A549 (cell line): ENCODE results near the gene CCDC188. TPM values are rescaled to one million over a fixed set of nuclear protein-coding genes. Genes with fewer than 3 reads are reported as not detected.

Experiments
- ATAC-seq, 2 experiments: fragments of 200-7000 bp in 1 of 2; fragments of >200 bp in 1 of 2; cut with Nextera tagmentation in 1 of 2; cut with Tn5 transposase in 1 of 2; 3 replicates each; pipeline versions ENCODE4 v1.8.0 to v1.9.1; 2018 to 2020; ENCODE audit warnings: mild to moderate bottlenecking in 1 of 2, moderate library complexity in 1 of 2
- CTCF ChIA-PET: fragments of 300-600 bp; sonication (Branson Sonifier 250); formaldehyde crosslinking; extraction: SDS; loops from one replicate; lab custom pipeline; 2021; ENCODE audit warnings: antibody characterized with exemption, inconsistent platforms; lab: Yijun Ruan, JAX
- POLR2A ChIA-PET: fragments of 350-600 bp; formaldehyde crosslinking; extraction: SDS; loops from one replicate; lab custom pipeline; 2021; ENCODE audit warnings: antibody characterized with exemption, inconsistent platforms; lab: Yijun Ruan, JAX
- DNase-seq, 2 experiments: peaks; one replicate each; pipeline versions ENCODE4 v3.0.0 to v3.0.0-alpha.2; 2011 to 2016; ENCODE audit warnings: low read depth in 1 of 2, low spot score in 1 of 2
- FAIRE-seq: peaks from 2 replicates; lab custom pipeline; 2011; peaks lifted over from hg19 to GRCh38; lab: Jason Lieb, UNC
- H3K27ac ChIP-seq, 2 experiments: fragments of >200 bp; sonication (Bioruptor Twin); formaldehyde crosslinking; 3 replicates each; pipeline ENCODE4 v1.5.1; 2016 to 2017
- H3K4me1 ChIP-seq: fragments of >200 bp; sonication (Bioruptor Twin); formaldehyde crosslinking; 3 replicates; pipeline ENCODE4 v1.6.1; 2016
- H3K4me2 ChIP-seq: fragments of >200 bp; sonication (Bioruptor Twin); formaldehyde crosslinking; 3 replicates; pipeline ENCODE4 v1.6.1; 2016
- H3K4me3 ChIP-seq: fragments of >200 bp; sonication (Bioruptor Twin); formaldehyde crosslinking; 3 replicates; pipeline ENCODE4 v1.5.1; 2016
- H3K9me3 ChIP-seq: fragments of >200 bp; sonication (Bioruptor Twin); formaldehyde crosslinking; 3 replicates; pipeline ENCODE4 v1.6.1; 2016
- CBX2 ChIP-seq: fragments of 200-600 bp; sonication (generic); IDR thresholded peaks from 2 replicates; pipeline ENCODE4 v1.6.1; 2016; ENCODE audit warnings: low read depth, mild to moderate bottlenecking, borderline replicate concordance
- CBX8 ChIP-seq: fragments of 200-600 bp; sonication (generic); IDR thresholded peaks from 2 replicates; pipeline ENCODE4 v1.6.1; 2016
- CEBPB ChIP-seq, 2 experiments: fragments of >200 bp in 1 of 2; sonication (Bioruptor Twin) in 1 of 2; formaldehyde crosslinking in 1 of 2; IDR thresholded peaks; 2 replicates each; pipeline ENCODE4 v1.6.1; 2012 to 2016
- EHMT2 ChIP-seq: fragments of 200-600 bp; sonication (generic); IDR thresholded peaks from 2 replicates; pipeline ENCODE4 v1.6.1; 2016; ENCODE audit warnings: antibody characterized with exemption, low read depth, mild to moderate bottlenecking, moderate library complexity
- ESRRA ChIP-seq: fragments of 150-350 bp; IDR thresholded peaks from 2 replicates; pipeline ENCODE4 v1.6.1; 2014; ENCODE audit warnings: mild to moderate bottlenecking, low read length, borderline replicate concordance
- FOSB ChIP-seq: fragments of 250-450 bp; sonication (Bioruptor Pico); IDR thresholded peaks from 2 replicates; pipeline ENCODE4 v1.5.0; 2020; ENCODE audit warnings: mild to moderate bottlenecking, moderate library complexity
- FOSL2 ChIP-seq, 2 experiments: fragments of 450-650 bp in 1 of 2; fragments of >200 bp in 1 of 2; sonication (Bioruptor Twin) in 1 of 2; formaldehyde crosslinking; IDR thresholded peaks; 2 replicates each; pipeline versions ENCODE4 v1.5.0 to v1.6.1; 2016 to 2020; ENCODE audit warnings: mild to moderate bottlenecking in 1 of 2, moderate library complexity in 1 of 2
- FOXS1 ChIP-seq: fragments of 250-450 bp; sonication (Bioruptor Pico); IDR thresholded peaks from 2 replicates; pipeline ENCODE4 v1.5.0; 2020; ENCODE audit warnings: mild to moderate bottlenecking, moderate library complexity
- GATA3 ChIP-seq: IDR thresholded peaks from 2 replicates; pipeline ENCODE4 v1.6.1; 2012; ENCODE audit warnings: borderline replicate concordance
- HOXA7 ChIP-seq: fragments of 250-450 bp; sonication (Bioruptor Pico); IDR thresholded peaks from 2 replicates; pipeline ENCODE4 v1.5.0; 2020; ENCODE audit warnings: mild to moderate bottlenecking, moderate library complexity
- HOXB13 ChIP-seq: fragments of 250-450 bp; sonication (Bioruptor Pico); IDR thresholded peaks from 2 replicates; pipeline ENCODE4 v1.5.0; 2020; ENCODE audit warnings: low read depth, mild to moderate bottlenecking, moderate library complexity
- JUN ChIP-seq, 2 experiments: fragments of >200 bp; sonication (Bioruptor Twin); formaldehyde crosslinking; IDR thresholded peaks; 2 replicates in 1 of 2; 3 replicates in 1 of 2; pipeline ENCODE4 v1.6.1; 2016 to 2017
- KDM5A ChIP-seq: fragments of 200-600 bp; sonication (generic); IDR thresholded peaks from 2 replicates; pipeline ENCODE4 v1.6.1; 2016; ENCODE audit warnings: antibody characterized with exemption, mild to moderate bottlenecking
- MAFK ChIP-seq: fragments of 450-650 bp; IDR thresholded peaks from 2 replicates; pipeline ENCODE4 v1.6.1; 2014; ENCODE audit not compliant: partially characterized antibody
- MAX ChIP-seq: IDR thresholded peaks from 2 replicates; pipeline ENCODE4 v1.6.1; 2012
- MAZ ChIP-seq: fragments of 150-350 bp; IDR thresholded peaks from 2 replicates; pipeline ENCODE4 v1.6.1; 2014; ENCODE audit warnings: antibody characterized with exemption, low read depth, low read length, borderline replicate concordance
- MYC ChIP-seq: IDR thresholded peaks from 2 replicates; pipeline ENCODE4 v1.6.1; 2012; ENCODE audit warnings: mild to moderate bottlenecking, inconsistent platforms, low read length, improper control_type of control experiment, borderline replicate concordance
- NPAS2 ChIP-seq: fragments of 250-450 bp; sonication (Bioruptor Pico); IDR thresholded peaks from 2 replicates; pipeline ENCODE4 v1.8.0; 2022; ENCODE audit warnings: mild to moderate bottlenecking, moderate library complexity, borderline replicate concordance
- POLR2A ChIP-seq: IDR thresholded peaks from 2 replicates; pipeline ENCODE4 v1.6.1; 2012; ENCODE audit warnings: mild to moderate bottlenecking, low read length
- RARB ChIP-seq: fragments of 250-450 bp; sonication (Bioruptor Pico); IDR thresholded peaks from 2 replicates; pipeline ENCODE4 v1.8.0; 2021; ENCODE audit warnings: mild to moderate bottlenecking, moderate library complexity
- RNF2 ChIP-seq: fragments of 200-600 bp; sonication (generic); IDR thresholded peaks from 2 replicates; pipeline ENCODE4 v1.6.1; 2016; ENCODE audit warnings: low read depth, mild to moderate bottlenecking, antibody characterized with exemption, moderate library complexity, borderline replicate concordance
- SMC3 ChIP-seq: fragments of >200 bp; sonication (Bioruptor Twin); formaldehyde crosslinking; IDR thresholded peaks from 3 replicates; pipeline ENCODE4 v1.6.1; 2018; ENCODE audit warnings: inconsistent platforms
- TP53 ChIP-seq: fragments of 250-450 bp; sonication (Bioruptor Pico); IDR thresholded peaks from 2 replicates; pipeline ENCODE4 v1.5.0; 2021; ENCODE audit warnings: mild to moderate bottlenecking, moderate library complexity
- USF2 ChIP-seq: fragments of 450-650 bp; IDR thresholded peaks from 2 replicates; pipeline ENCODE4 v1.6.1; 2014; ENCODE audit warnings: antibody characterized with exemption
- ZC3H11A ChIP-seq: fragments of 450-650 bp; IDR thresholded peaks from 2 replicates; pipeline ENCODE4 v1.6.1; 2014; ENCODE audit warnings: antibody characterized with exemption, mild to moderate bottlenecking
- WGBS: methylation state at CpG from one replicate; pipeline ENCODE4 v1.1.6; 2017; ENCODE audit errors: missing lambda C conversion rate; 5-methylcytosine and 5-hydroxymethylcytosine counted together
- polyA plus RNA-seq, 4 experiments: library from polyadenylated mRNA; depleted of rRNA in 3 of 4; stranded (reverse); fragments of >200 nt; fragmentation: RNase III in 1 of 4; extraction: RNeasy Plus Mini Kit Qiagen cat#74134 plus additional on column Dnase treatment in 1 of 4; gene quantifications; 2 replicates in 3 of 4; 3 replicates in 1 of 4; pipeline ENCODE4 v1.2.3, GENCODE V29; 2011 to 2017

CCDC188 gene
- polyA plus RNA-seq, 2 of the 4 experiments (the other 2 are of a cell fraction): not detected

GRCh38 chr22:20148414-20148813 lies 2.4 kb downstream of the CCDC188 start (continued):
- TF ChIP-seq FOSB (no peak), KDM5A (no peak), MAX (no peak), RARB (CRISPR knock-in tag) (no peak), ZC3H11A (no peak), GATA3 (no peak), ESRRA (no peak), TP53 (CRISPR knock-in tag) (no peak)

- Histone ChIP-seq H3K4me3 (no peak overlapping the region), H3K27ac (no peak overlapping the region), H3K9me3 (no peaks in the 10 kb centered on the region), H3K4me2 (no peak overlapping the region), H3K4me1 (no peaks in the 10 kb centered on the region)
- DNase-seq: no peak
- POLR2A ChIA-PET: no interaction called here
- TF ChIP-seq USF2 (no peak), EHMT2 (no peak)
- FAIRE-seq: no peak
- 93% methylated on average over 3 of the region's 14 CpGs for WGBS
- ATAC-seq: no peak
- CTCF ChIA-PET: interaction anchor here (1.5 kb wide), 2 partner anchors 10 to 137 kb away, joined by 4 to 7 read pairs; no protein-coding TSS in a partner anchor
Measured at GRCh38 chr22:20147237-20147988, 3.4 kb downstream of the CCDC188 start.

GRCh38 chr22:20146777-20147176 lies 4.1 kb downstream of the CCDC188 start:
- no peak overlapping the region for H3K4me2 ChIP-seq
- no peak for TF ChIP-seq FOXS1 (CRISPR knock-in tag)
- no peak for TF ChIP-seq JUN (IDR thresholded peaks at IDR 0.05)
- TF ChIP-seq CBX2: no peak
- no peak for TF ChIP-seq MAFK
- TF ChIP-seq EHMT2: no peak
- no peak for TF ChIP-seq MYC
- no peak for TF ChIP-seq NPAS2
- TF ChIP-seq POLR2A: no peak
- no peak for TF ChIP-seq RARB (CRISPR knock-in tag)
- no peak for TF ChIP-seq CBX8
- TF ChIP-seq HOXA7 (CRISPR knock-in tag): no peak
- TF ChIP-seq KDM5A: no peak
- no peak for TF ChIP-seq MAZ
- no peak for TF ChIP-seq CEBPB (IDR thresholded peaks at IDR 0.05)
- no peak for TF ChIP-seq HOXB13 (CRISPR knock-in tag)
- no peak for TF ChIP-seq RNF2
- TF ChIP-seq FOSL2 (IDR thresholded peaks at IDR 0.05): no peak
- no peak for TF ChIP-seq FOSL2 (CRISPR knock-in tag; IDR thresholded peaks at IDR 0.05)
- no peak for TF ChIP-seq SMC3
- ATAC-seq: no peak
- no peak overlapping the region for H3K4me3 ChIP-seq
- H3K27ac ChIP-seq: no peak overlapping the region
- no peaks in the 10 kb centered on the region for H3K9me3 ChIP-seq
- 43% methylated on average over 1 of the region's 22 CpGs for WGBS
- FAIRE-seq: no peak
- CTCF ChIA-PET: interaction anchor here (1.5 kb wide), 1 partner anchor 10 kb away, joined by 7 read pairs; no protein-coding TSS in a partner anchor
- H3K4me1 ChIP-seq: no peaks in the 10 kb centered on the region
- DNase-seq: no peak
- POLR2A ChIA-PET: no interaction called here
